NCI-H128 (cell line): Measurements from ENCODE around the gene MBNL2.

Source experiments
- DNase-seq: peaks from one replicate; lab custom pipeline; 2025; ENCODE audit not compliant: unreplicated experiment; lab: John Stamatoyannopoulos, UW

MBNL2 gene

DNA sequence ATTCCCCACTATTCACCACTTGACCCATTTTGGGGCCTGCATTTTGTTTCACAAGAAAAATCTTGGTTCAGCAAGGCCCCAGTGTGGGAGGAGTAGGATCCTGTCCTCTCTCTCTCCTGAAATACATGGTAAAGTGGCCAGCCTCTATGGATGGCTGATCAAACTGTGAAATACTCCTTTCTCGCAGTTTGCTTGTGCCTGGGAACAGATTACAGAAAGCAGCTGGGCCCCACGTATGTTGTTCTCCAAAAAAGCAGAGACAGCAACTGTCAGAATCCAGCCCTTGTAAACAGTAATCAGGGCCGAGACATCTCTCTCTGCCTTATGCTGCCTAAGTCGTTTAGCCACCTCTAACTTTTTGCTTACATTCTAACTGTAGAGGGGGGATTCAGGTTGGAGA is 150.8 kb downstream of the MBNL2 start:
- no peak for DNase-seq

DNA sequence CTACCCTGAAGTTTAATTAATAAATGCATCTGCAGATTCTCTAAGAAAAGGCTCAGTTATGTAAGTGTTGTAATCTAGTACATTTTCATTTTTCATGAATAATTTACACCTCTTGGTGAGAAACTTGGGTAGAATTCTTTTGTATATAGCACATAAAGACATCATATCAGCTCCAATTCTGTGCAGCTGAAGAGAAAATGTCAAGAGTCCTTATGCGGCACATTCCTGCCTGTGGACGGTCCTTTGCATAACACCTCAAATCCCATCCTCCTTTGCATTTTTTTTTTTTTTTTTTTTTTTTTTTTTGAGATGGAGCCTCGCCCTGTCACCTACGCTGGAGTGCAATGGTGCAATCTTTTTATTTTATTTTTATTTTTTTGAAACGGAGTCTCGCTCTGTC is 151.7 kb downstream of the MBNL2 start:
- no peak for DNase-seq

DNA sequence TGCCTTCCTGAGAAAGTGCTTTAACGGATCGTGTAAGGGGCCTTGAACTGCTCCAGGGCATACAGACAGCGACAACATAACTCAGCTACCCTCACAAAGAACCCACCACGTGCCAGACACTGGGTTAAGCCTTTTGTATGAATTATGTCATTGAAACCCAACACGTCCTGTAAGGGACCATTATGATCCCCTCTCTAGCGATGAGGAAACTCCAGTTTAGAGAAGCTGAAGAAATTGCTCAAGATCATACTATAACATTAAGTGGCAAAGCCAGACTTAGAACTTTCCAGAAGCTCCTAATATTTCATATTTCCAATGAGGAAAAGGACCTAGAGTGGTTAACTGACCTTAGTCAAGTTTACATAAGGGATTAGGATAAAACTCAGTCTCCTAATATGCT is 154.8 kb downstream of the MBNL2 start:
- no peak for DNase-seq

DNA sequence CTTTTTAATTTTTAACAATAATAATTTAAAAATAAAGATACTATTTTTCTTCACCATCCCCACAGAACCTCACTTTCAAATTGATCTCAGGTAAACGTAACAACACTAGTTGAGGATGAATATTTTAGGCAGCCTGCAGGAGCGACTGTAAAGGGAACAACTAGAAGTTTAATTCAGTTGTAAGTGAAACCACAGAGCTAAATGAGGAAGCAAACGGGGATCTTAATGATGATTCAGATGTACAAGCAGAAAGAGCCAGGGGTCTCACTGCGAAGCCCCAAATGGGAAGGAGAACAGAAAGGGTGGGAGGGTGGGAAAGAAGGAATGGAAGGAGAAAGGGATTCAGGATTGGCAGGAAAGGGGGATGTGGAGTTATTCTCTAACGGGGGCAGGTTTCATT is 157.3 kb downstream of the MBNL2 start:
- no peak for DNase-seq

DNA sequence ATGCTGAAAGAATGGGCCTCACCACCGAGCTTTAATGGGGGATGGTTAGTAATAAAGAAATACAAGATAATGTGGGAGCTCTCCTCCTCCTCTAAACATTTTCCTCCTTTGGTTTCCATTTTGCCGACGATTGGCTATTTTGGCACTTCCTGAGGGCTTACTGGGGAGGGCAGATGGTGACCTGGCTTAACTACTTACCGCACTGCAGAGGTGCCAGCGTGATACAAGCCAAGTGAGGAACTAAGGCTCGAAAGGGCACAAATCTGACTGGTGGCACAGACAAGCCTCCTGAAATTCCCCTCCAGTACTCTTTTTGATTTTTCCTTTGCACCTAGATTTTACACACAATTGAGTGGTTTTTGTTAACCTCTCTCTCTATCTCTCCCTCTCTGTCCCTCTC is 158.6 kb downstream of the MBNL2 start:
- no peak for DNase-seq

DNA sequence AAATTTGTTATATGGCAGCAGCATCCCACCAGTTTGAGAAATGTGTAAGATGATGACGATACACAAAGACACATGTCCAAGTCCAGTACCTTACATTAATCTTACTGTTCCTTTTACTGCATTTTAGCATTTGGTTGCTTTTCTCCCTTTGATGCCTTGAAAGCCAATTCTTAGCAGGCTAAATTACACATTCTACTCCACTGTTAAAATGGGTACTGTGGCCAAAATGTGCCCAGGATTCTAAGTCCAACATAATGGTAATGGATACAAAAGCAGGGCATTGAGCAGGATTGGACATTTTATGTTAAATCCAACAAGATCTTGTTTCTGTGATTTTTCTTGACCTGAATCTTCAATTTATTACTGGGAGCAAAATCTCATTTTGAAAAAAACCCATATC is 159.1 kb downstream of the MBNL2 start:
- no peak for DNase-seq

DNA sequence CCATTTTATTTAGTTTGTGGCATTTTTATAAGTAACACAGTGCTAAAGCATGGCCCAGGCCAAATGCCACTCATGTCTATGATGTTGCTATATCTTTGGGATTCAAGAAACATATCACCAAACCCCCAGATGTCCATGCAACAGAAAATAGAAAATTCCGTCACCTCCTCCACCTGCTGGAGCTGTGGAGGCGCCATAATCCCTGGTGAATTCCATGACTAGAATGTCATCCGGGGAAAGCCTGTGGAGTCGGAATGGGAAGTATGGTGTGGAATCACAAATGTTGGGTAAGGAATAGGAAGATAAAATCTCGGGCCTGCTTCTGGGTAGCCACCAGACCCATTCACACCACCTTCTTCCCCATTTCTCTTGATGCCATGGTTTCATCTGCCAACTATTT is 160.1 kb downstream of the MBNL2 start:
- DNase-seq, result no peak

DNA sequence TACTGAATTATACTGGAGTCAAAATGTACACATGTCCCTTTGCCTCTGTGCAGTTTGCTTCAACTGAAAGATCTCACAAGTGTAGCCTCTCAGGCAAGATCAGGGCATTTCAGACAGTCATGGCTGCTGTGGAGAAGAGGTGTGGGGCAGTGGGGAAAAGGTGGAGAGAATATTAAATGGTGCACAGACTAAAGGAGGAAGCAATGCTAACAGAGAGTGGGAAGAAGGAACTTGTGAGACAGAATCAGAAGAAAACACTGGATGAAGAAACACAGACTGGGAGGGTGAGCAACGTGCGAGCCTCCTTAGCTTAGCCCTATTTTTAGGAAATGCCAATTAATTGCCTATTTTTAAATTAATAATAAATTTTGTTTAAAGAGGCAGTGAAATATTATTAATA is 162.2 kb downstream of the MBNL2 start:
- no peak for DNase-seq

DNA sequence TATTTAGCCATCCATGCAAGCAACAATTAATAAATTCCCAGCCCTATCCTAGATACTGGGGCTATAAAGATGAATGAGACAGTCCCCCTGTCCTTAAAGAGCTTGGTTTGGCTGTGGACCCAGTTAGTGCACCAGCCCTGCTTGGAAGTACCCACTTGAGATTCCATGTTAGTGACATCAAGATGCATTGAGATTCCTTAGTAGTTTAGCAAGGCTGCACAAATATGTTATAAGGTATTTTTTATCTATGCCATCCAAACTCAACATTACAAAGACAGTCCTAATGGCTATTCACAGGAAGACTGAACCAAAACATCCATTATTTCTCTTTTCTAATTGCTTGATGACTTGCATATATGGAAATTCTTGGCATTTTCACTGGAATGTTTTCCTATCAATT is 163.0 kb downstream of the MBNL2 start:
- DNase-seq, result no peak

DNA sequence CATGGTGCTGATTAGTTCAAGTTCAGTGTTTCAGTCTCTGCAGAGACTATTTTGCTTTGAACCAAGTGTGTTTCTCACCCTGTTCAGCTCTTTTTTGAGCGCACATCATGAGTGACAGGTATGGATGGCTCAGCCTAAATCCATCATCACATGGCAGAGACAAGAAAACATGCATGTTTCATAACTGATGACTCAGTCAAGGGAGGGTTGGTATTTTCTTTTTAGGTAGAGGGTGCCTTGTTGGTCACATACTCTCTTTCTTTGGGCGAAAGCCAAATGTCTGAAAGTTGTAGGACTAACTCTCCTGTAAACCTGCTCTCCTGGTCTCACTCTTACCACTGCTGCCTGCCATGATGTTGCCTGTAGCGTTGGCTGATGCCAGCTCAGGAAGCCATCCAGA is 163.7 kb downstream of the MBNL2 start:
- DNase-seq, result no peak

DNA sequence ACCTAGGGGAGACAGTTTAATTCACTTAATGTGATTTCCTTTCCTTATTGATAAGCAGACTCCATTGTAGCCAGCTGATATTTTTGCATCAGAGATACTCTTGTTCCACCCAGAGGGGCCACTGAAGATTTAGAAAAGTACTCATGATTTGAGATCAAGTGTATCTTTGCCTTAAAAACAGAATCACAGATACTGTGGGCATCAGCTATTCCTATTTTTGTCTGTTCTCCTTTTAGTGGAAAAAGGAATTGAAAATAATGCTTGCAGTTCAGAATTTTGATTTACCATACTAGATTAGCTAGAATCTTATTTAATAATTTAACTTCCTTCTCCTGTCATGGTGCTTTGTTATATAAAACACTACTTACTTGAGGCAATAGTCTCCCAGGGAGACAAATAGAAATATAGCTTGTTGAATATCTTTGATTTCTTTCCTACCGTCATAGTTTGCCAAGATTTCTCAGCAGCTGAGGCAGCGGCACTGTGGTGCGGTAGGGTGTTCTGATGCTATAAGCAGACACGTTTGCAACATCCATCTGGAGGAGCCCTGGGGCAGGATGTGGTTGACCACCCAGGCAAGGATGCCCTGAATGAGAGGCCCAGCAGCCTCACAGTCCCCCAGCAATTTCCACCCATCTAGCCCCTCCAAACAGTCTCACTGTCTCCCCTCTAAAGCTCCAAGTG is 164.8 kb downstream of the MBNL2 start:
- no peak for DNase-seq

DNA sequence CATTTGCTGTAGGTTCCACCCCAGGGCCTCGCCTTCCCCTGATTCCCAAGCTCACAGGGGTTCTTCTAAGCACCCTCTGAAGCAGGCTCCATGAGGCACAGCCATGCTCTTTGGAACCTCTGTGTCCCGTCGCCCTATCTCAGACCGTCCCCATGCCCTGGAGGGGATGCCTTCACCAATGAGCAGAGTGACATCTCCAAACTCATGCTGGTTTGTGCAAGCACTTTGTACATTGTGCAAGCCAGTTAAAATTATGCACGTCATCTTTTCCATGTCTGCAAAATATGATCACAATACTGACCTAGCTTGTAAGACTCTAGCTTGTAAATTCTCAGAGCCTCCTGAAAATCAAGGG is 165.3 kb downstream of the MBNL2 start:
- DNase-seq, result no peak

DNA sequence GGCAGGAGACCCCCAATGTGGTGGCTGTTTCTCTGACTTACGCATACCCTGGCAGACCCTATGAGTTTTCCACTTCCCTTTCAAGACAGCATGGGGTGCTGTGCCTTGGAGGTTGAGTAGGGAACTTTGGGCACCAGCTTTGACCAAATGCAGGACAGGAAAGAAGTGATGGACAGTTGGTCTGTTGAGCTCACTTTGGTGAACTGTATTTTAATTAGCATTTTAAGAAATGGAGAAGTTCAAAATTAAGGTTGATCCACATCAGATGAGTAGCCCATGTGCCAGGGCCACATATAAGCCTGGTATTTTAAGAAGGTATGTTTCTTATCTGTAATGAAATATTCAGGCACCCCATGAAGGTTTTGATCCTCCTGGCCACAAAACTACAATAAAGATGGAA is 165.8 kb downstream of the MBNL2 start:
- no peak for DNase-seq

DNA sequence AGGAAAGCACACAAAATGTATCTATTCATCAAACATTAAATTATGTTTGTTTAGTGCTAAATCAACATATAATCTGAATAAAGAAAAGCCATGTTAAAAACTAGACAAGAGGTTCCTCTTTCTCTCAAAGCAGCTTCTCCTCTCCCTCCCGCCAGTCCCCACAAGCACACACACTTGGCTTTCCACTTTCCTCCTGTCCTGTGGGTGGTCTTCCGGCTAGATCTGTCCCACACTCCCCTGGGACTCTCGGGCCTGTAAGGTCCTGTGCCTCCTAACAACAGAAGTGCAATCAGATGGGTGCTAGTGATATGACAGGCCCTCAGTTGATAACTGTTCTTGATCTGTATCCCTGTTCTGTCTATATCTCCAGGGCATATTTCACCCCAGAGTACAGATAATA is 166.2 kb downstream of the MBNL2 start:
- no peak for DNase-seq

DNA sequence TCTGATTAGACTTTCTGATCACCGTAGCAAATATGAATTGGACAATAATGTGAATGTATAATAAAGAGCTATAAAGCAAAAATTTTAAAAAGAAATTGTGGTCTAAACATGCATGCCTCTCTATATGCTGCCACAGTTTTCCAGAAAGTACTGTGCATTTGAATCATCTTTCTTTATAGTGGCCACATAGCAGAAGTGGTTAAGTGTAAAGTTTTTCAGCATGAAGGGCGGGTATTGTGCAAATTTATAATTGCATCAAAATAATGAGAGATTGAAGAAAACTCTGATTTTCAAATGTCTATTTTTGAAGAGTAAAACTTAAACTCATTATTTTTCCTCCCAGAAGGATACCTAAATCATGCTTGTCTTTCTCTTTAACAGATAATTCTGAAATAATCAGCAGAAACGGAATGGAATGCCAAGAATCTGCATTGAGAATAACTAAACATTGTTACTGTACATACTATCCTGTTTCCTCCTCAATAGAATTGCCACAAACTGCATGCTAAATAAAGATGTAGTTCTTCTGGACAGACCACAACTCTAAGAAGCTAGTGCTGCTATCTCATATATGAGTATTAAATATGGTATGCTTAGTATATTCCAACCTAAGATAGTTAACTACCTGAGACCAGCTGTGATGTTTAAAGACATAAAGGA is 168.9 kb downstream of the MBNL2 start:
- no peak for DNase-seq

DNA sequence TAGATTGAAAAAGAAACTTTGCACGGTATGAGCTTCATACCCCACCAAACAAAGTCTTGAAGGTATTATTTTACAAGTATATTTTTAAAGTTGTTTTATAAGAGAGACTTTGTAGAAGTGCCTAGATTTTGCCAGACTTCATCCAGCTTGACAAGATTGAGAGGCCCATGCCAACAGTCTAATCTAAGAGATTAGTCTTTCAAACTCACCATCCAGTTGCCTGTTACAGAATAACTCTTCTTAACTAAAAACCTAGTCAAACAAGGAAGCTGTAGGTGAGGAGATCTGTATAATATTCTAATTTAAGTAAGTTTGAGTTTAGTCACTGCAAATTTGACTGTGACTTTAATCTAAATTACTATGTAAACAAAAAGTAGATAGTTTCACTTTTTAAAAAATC is 169.9 kb downstream of the MBNL2 start:
- no peak for DNase-seq

DNA sequence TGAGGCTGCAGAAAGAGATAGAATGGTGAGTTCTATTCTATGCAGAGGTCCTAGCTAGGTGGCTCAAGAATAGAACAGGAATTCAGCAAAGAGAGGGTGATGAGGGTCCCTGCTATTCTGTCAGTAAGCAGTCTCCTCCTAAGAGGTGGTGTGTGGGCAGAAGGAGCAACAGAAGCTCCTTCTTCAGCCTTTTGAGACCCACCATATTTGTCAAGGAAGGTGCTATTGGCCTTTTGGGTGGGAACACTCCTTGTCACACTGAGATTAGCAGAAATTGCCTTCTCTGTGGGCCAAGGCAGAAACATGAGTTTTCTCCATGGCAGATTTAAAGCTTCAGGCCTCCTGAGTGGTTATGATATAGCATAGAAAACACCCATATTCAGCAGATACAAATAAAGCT is 172.4 kb downstream of the MBNL2 start:
- DNase-seq, result no peak

DNA sequence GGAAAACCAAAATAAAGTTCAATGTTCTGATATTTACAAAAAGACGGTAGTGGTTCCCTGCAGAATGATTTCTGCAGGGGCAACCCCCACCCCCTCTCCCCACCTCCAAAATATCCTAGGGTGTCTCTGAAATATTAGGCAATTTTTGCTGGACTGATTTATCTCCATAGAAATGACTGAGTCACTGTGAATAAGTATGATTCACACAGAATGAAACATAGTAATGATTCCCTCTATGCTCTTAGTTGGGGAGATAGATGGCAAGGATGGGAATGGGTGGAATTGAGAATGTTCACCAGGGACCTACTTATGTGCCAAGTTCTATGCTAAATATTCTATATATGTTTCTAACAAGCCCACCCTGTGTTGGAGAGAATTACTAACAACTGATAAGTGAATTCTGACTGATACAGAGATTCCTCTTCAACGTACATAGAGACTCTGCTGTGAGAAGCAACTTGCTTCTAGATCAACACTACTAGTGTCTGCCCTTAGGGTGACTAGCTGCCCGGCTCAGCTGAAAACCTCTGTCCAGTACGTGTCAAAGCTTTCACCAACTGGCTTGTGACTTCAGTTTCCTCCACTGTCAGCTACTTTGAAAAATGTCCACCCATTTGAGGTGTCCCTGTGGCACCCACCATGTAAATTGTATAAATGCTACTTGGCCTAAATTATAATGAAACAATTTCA is 173.5 kb downstream of the MBNL2 start:
- no peak for DNase-seq

DNA sequence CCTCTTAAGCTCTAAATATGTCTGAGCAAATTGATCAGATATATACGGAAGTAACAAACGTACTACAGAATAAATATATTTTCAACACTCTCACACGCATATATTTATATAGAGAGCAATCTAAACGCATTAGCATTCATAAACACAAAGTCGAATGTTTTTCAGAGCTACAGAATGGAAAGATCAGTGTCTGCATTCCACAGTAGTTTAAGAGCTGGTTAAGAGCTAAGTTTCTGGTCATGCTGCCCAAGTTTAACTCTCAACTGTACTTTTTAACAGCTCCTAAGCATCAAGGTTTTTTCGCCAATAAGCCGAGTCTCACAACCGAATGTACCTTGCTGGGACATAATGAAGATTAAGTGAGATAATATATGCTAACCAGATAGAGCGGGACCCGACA is 175.1 kb downstream of the MBNL2 start:
- DNase-seq, result no peak

DNA sequence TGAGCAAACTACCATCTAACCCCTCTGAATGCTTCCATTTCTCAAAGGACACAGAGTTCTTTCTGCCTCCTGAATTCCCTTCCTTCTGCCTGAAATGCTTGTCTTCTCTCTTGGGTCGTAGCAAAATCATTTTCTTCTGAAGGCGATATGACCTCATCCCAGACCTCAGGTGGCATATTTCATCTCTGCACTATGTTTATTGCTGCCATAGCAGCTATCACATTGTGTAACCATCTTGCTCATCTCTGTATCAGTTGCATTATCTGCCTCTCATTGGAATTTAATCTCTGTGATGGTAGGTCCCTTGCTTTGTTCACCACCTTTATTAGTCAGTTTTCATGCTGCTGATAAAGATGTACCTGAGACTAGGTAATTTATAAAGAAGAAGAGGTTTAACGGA is 179.3 kb downstream of the MBNL2 start:
- DNase-seq, result no peak

DNA sequence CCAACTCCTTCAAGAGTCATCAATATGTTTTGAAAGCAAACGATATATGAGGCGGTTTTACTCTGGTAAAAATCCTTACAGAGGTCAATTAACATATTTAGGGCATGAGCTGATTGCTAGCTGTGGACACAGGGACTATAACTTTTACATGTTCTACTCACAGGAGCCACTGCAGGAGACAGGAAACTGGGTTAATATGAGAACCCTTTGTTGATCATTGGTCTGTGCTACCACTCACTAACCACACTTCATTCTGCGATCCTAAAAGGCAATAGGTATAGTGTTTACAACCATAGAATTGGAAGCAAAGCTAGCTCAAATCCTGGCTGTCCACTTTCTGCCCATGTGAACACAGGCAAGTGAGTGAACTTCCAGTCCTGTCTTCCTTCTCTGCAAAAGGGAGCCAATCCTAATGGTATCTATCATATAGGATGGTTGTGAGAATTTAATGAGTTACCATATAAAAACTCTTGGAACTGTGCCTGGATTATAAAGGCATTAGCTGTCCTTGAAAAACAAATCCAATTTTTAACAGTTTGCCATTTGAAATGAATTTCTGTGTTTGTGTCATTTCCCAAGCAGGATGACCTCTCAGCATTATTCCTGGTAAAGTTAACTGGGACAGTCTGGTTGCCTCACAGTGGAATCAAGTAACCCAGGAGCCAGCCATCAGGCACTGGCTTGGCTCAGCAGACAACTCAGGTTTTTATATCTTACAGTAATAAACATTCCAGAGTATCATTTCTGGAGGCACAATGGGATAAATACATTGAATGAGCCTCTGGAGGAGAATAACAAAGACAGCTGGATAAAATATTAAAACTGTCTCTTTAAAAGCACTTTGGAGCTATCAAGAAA is 182.0 kb downstream of the MBNL2 start:
- DNase-seq, result no peak

DNA sequence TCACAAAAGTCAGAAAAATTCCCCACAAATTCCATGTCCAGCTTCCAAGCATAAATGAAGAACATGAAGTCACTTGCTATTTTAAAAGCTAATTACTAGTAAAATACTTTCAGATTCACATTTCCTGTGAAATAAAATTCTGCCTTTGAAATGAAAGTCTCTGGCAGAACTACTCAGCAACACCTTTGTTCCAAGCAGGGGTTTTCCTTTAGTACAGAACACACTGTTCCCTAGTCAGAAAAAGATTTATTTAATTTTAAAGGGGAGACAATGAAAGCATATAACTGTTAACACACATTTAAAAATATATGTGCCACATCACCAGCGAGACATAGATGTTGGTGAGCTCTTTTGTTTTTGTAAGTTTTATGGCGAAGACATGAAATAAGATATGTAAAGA is 185.4 kb downstream of the MBNL2 start:
- DNase-seq, result no peak
